Endodermal cell (in vitro differentiated cells): ENCODE measurements around the gene KRTAP1-1. TPM values are rescaled to one million over a fixed set of nuclear protein-coding genes. Genes with fewer than 3 reads are reported as not detected.

Source experiments
- DNase-seq: peaks from one replicate; pipeline ENCODE4 v3.0.0-alpha.2; 2017
- H3K27ac ChIP-seq: 2 replicates; pipeline ENCODE4 v1.5.1; 2013; ENCODE audit warnings: mild to moderate bottlenecking, low read depth, low read length, moderate library complexity
- H3K27me3 ChIP-seq: 2 replicates; pipeline ENCODE4 v1.6.1; 2013; ENCODE audit warnings: mild to moderate bottlenecking, low read length, moderate library complexity; ENCODE audit not compliant: insufficient read depth, control insufficient read depth, poor library complexity, severe bottlenecking
- H3K36me3 ChIP-seq: 2 replicates; pipeline ENCODE4 v1.7.0; 2013; ENCODE audit warnings: mild to moderate bottlenecking, low read length, moderate library complexity; ENCODE audit not compliant: control insufficient read depth, insufficient read depth
- H3K4me1 ChIP-seq: one replicate; pipeline ENCODE4 v1.7.0; 2013; ENCODE audit warnings: low read length; ENCODE audit not compliant: control insufficient read depth, insufficient read depth
- H3K4me3 ChIP-seq: 2 replicates; pipeline ENCODE4 v1.5.1; 2013; ENCODE audit warnings: mild to moderate bottlenecking, low read length, moderate library complexity
- H3K9ac ChIP-seq: 2 replicates; pipeline ENCODE4 v1.6.1; 2013; ENCODE audit warnings: mild to moderate bottlenecking, low read length, moderate library complexity; ENCODE audit not compliant: poor library complexity, severe bottlenecking; ENCODE audit errors: extremely low read depth
- H3K9me3 ChIP-seq: 2 replicates; pipeline ENCODE4 v1.6.1; 2013; ENCODE audit warnings: mild to moderate bottlenecking, low read length, moderate library complexity; ENCODE audit not compliant: control insufficient read depth
- H3K27ac Mint-ChIP-seq: 2 replicates; pipeline ENCODE4 v1.8.0; 2020; ENCODE audit warnings: mixed read lengths
- H3K27me3 Mint-ChIP-seq: 2 replicates; pipeline ENCODE4 v1.8.0; 2021; ENCODE audit warnings: mild to moderate bottlenecking, mixed read lengths; ENCODE audit not compliant: insufficient read depth
- H3K36me3 Mint-ChIP-seq: 2 replicates; pipeline ENCODE4 v1.8.0; 2020; ENCODE audit warnings: low read depth, mixed read lengths
- H3K4me1 Mint-ChIP-seq: 2 replicates; pipeline ENCODE4 v1.8.0; 2020; ENCODE audit warnings: mixed read lengths
- H3K4me3 Mint-ChIP-seq: 2 replicates; pipeline ENCODE4 v1.8.0; 2020; ENCODE audit warnings: mild to moderate bottlenecking, moderate library complexity, mixed read lengths
- H3K9me3 Mint-ChIP-seq: 2 replicates; pipeline ENCODE4 v1.8.0; 2020; ENCODE audit warnings: mild to moderate bottlenecking, mixed read lengths
- WGBS, 2 experiments: methylation state at CpG; one replicate each; pipeline versions ENCODE4 v1.1.5 to v1.1.7; 2013; ENCODE audit warnings: missing lambda C conversion rate in 2 of 2, mixed read lengths in 1 of 2; ENCODE audit not compliant: insufficient coverage in 1 of 2, insufficient read length in 1 of 2; 5-methylcytosine and 5-hydroxymethylcytosine counted together
- total RNA-seq, 2 donors: library from RNA; stranded (reverse); fragmentation: NEBNext Ultra II Directional in 1 of 2; extraction: Animal tissue kit (Norgen Biotek cat#: 25700) in 1 of 2; gene quantifications; 2 replicates in 1 of 2; 3 replicates in 1 of 2; pipeline ENCODE4 v1.2.1, GENCODE V29; 2021
- TF ChIP-seq, protein P1 (sequence below): fragments of 200-600 bp; sonication (generic); conservative IDR thresholded peaks from 2 replicates; pipeline ENCODE4 v1.5.0; 2021; ENCODE audit warnings: antibody characterized with exemption, mild to moderate bottlenecking

The KRTAP1-1 gene
- total RNA-seq, 2 donors from 2014 or later: not detected

DNA sequence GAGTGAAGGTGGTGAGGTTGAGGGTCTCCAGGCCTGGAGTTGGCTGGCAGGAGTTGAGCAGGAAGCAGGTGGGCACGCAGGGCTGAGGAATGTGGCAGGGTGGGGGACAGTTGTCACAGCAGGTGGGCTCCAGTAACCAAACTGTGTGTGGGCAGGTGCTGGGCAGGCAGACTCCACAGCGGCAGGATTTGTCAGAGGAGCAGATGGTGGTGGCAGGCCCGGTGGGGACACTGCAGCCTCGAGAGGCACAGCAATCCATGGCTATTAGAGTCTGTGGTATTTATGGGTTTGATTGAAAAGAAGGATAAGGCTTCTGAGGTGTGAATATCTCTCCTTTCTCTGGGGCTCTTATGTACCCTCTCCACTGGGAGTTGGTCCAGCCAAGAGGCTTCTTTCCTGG, 47.4 kb downstream of the KRTAP1-1 start, which contains the start of gene KRTAP3-3:
Gene KRTAP3-3 (minus strand): TSS at position 326 of the 400 bp plus-strand sequence. CDS start 67 bp downstream, at position 259.
- Histone ChIP-seq H3K36me3 (no peaks in the 10 kb centered on the region), H3K9me3 (peaks cover 5% of the 10 kb centered on the region), H3K9ac (no peak within 1 kb of the TSS), H3K27me3 (no peaks in the 10 kb centered on the region), H3K27ac (no peak within 1 kb of the TSS), H3K4me3 (no peak within 1 kb of the TSS), H3K4me1 (no peaks in the 10 kb centered on the region)
- no peaks in the 10 kb centered on the region for H3K9me3 Mint-ChIP-seq
- TF ChIP-seq, protein P1, sequence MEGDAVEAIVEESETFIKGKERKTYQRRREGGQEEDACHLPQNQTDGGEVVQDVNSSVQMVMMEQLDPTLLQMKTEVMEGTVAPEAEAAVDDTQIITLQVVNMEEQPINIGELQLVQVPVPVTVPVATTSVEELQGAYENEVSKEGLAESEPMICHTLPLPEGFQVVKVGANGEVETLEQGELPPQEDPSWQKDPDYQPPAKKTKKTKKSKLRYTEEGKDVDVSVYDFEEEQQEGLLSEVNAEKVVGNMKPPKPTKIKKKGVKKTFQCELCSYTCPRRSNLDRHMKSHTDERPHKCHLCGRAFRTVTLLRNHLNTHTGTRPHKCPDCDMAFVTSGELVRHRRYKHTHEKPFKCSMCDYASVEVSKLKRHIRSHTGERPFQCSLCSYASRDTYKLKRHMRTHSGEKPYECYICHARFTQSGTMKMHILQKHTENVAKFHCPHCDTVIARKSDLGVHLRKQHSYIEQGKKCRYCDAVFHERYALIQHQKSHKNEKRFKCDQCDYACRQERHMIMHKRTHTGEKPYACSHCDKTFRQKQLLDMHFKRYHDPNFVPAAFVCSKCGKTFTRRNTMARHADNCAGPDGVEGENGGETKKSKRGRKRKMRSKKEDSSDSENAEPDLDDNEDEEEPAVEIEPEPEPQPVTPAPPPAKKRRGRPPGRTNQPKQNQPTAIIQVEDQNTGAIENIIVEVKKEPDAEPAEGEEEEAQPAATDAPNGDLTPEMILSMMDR: no peak
- peaks cover 6% of the 10 kb centered on the region for H3K4me1 Mint-ChIP-seq
- no peaks in the 10 kb centered on the region for H3K27me3 Mint-ChIP-seq
- DNase-seq: no peak
- 95% methylated on average over 4 of the region's 4 CpGs; no CpG with 5 or more reads in 1 of the 2 experiments for WGBS, 2 experiments
- H3K36me3 Mint-ChIP-seq: no peaks in the 10 kb centered on the region
- no peak within 1 kb of the TSS for H3K27ac Mint-ChIP-seq
- no peak within 1 kb of the TSS for H3K4me3 Mint-ChIP-seq

DNA sequence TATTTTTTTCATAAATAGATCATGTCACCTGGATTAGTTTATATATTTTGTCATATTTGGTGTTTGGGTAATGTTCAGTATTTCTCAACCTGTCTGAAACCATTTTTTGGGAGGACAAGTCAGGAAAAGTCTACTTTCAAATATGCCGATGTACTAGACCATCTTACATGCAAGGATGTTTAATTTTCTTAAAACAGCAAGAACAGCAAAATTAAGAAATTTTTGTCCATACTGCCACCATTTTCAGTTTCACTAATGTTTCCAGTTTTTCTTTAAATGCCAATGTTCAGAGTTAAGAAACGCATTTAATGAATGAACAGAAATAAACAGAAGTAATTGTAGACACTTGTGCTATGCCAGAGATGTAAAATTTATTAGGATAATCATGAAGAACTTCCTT, 48.2 kb downstream of the KRTAP1-1 start:
- Histone ChIP-seq H3K27ac (no peak overlapping the region), H3K9ac (no peak overlapping the region), H3K4me3 (no peak overlapping the region), H3K27me3 (no peaks in the 10 kb centered on the region), H3K9me3 (peaks cover 5% of the 10 kb centered on the region), H3K4me1 (no peaks in the 10 kb centered on the region), H3K36me3 (no peaks in the 10 kb centered on the region)
- TF ChIP-seq, protein P1: no peak
- DNase-seq: no peak
- WGBS, 2 experiments: 91 to 95% methylated on average over 2 of the region's 2 CpGs
- no peaks in the 10 kb centered on the region for H3K27me3 Mint-ChIP-seq
- no peaks in the 10 kb centered on the region for H3K9me3 Mint-ChIP-seq
- H3K27ac Mint-ChIP-seq: no peak overlapping the region
- no peak overlapping the region for H3K4me3 Mint-ChIP-seq
- H3K36me3 Mint-ChIP-seq: no peaks in the 10 kb centered on the region
- peaks cover 6% of the 10 kb centered on the region for H3K4me1 Mint-ChIP-seq

DNA sequence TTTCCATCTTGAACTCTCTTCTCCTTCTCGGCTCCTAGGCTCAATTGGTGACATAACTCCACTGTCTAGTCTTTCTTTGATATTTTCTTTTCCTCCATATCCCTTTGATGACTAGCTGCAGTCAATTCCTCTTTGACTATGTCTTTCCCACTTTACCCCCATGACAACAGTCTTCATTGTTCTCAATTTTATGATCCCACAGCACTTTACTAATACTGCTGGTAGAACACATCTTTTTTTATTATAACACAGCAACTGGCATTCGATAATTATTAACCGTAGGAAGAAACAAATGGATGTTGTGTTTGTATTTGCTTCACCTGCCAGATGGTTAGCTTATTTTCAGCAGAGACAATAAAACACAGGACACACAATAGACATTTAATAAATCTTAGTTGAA, 48.6 kb downstream of the KRTAP1-1 start:
- Mint-ChIP-seq H3K4me1 (peaks cover 6% of the 10 kb centered on the region), H3K9me3 (no peaks in the 10 kb centered on the region), H3K36me3 (no peaks in the 10 kb centered on the region), H3K27ac (no peak overlapping the region), H3K27me3 (no peaks in the 10 kb centered on the region), H3K4me3 (no peak overlapping the region)
- Histone ChIP-seq H3K4me1 (no peaks in the 10 kb centered on the region), H3K9ac (no peak overlapping the region), H3K27ac (no peak overlapping the region), H3K9me3 (peaks cover 5% of the 10 kb centered on the region), H3K27me3 (no peaks in the 10 kb centered on the region), H3K36me3 (no peaks in the 10 kb centered on the region), H3K4me3 (no peak overlapping the region)
- DNase-seq: no peak
- TF ChIP-seq, protein P1: no peak
- WGBS, 2 experiments: 89 to 99% methylated on average over 1 to 3 of the region's 3 CpGs

Other genes starting within 250 kb of the KRTAP1-1 start
- not detected for gene KRT28, start 241.5 kb downstream of the KRTAP1-1 start, total RNA-seq
- gene KRT10, start 218.8 kb downstream of the KRTAP1-1 start, total RNA-seq: 10 to 100 TPM; 22.3 to 46.8 TPM
- not detected for gene KRT12, start 174.2 kb downstream of the KRTAP1-1 start, total RNA-seq
- gene KRT20, start 156.2 kb downstream of the KRTAP1-1 start, total RNA-seq: not detected
- gene KRT23, start 103.8 kb downstream of the KRTAP1-1 start, total RNA-seq: not detected
- not detected for gene KRT39, start 74.5 kb downstream of the KRTAP1-1 start, total RNA-seq
- gene KRT40, start 57.1 kb downstream of the KRTAP1-1 start, total RNA-seq: not detected
- not detected for gene KRTAP3-3, start 47.3 kb downstream of the KRTAP1-1 start, total RNA-seq
- not detected for gene KRTAP3-2, start 41.5 kb downstream of the KRTAP1-1 start, total RNA-seq
- gene KRTAP3-1, start 32.3 kb downstream of the KRTAP1-1 start, total RNA-seq: not detected
- gene KRTAP1-5, start 14.2 kb downstream of the KRTAP1-1 start, total RNA-seq: not detected
- gene KRTAP1-4, start 11.3 kb downstream of the KRTAP1-1 start, total RNA-seq: not detected
- not detected for gene KRTAP1-3, start 6.6 kb downstream of the KRTAP1-1 start, total RNA-seq
- not detected for gene KRTAP2-1, start 5.9 kb upstream of the KRTAP1-1 start, total RNA-seq
- not detected for gene KRTAP2-2, start 13.8 kb upstream of the KRTAP1-1 start, total RNA-seq
- gene KRTAP2-3, start 18.7 kb upstream of the KRTAP1-1 start, total RNA-seq: not detected
- gene KRTAP2-4, start 24.4 kb upstream of the KRTAP1-1 start, total RNA-seq: not detected
- gene KRTAP4-7, start 42.7 kb upstream of the KRTAP1-1 start, total RNA-seq: not detected
- gene KRTAP4-8, start 56.7 kb upstream of the KRTAP1-1 start, total RNA-seq: not detected
- gene KRTAP4-16, start 60.8 kb upstream of the KRTAP1-1 start, total RNA-seq: not detected
- gene KRTAP4-9, start 63.9 kb upstream of the KRTAP1-1 start, total RNA-seq: not detected
- not detected for gene KRTAP4-11, start 76.9 kb upstream of the KRTAP1-1 start, total RNA-seq
- not detected for gene KRTAP4-12, start 82.7 kb upstream of the KRTAP1-1 start, total RNA-seq
- not detected for gene KRTAP4-6, start 99.1 kb upstream of the KRTAP1-1 start, total RNA-seq
- not detected for gene KRTAP4-5, start 108.4 kb upstream of the KRTAP1-1 start, total RNA-seq
- not detected for gene KRTAP4-4, start 119.3 kb upstream of the KRTAP1-1 start, total RNA-seq
- gene KRTAP4-3, start 126.8 kb upstream of the KRTAP1-1 start, total RNA-seq: not detected
- gene KRTAP4-2, start 136.8 kb upstream of the KRTAP1-1 start, total RNA-seq: not detected
- not detected for gene KRTAP4-1, start 143.5 kb upstream of the KRTAP1-1 start, total RNA-seq
- gene KRTAP9-1, start 148.4 kb upstream of the KRTAP1-1 start, total RNA-seq: not detected
- gene KRTAP9-2, start 185.2 kb upstream of the KRTAP1-1 start, total RNA-seq: not detected
- gene KRTAP9-3, start 191.0 kb upstream of the KRTAP1-1 start, total RNA-seq: not detected
- gene KRTAP9-8, start 196.5 kb upstream of the KRTAP1-1 start, total RNA-seq: not detected
- not detected for gene KRTAP9-4, start 208.2 kb upstream of the KRTAP1-1 start, total RNA-seq
- not detected for gene KRTAP9-9, start 213.9 kb upstream of the KRTAP1-1 start, total RNA-seq
- gene KRTAP9-6, start 223.9 kb upstream of the KRTAP1-1 start, total RNA-seq: not detected
- not detected for gene KRTAP9-7, start 234.2 kb upstream of the KRTAP1-1 start, total RNA-seq